Stimulated activated CD8-positive, alpha-beta memory T cell treated with anti-CD3 and anti-CD28 coated beads, Interleukin-7, amount 100 ng/mL, for 4 hours (primary cell): ENCODE measurements around the gene FOXC1.

Source experiments
- DNase-seq, 2 donors: peaks; one replicate each; pipeline ENCODE4 v3.0.0-alpha.2; 2020; ENCODE audit warnings: low read depth in 2 of 2

The FOXC1 gene

DNA sequence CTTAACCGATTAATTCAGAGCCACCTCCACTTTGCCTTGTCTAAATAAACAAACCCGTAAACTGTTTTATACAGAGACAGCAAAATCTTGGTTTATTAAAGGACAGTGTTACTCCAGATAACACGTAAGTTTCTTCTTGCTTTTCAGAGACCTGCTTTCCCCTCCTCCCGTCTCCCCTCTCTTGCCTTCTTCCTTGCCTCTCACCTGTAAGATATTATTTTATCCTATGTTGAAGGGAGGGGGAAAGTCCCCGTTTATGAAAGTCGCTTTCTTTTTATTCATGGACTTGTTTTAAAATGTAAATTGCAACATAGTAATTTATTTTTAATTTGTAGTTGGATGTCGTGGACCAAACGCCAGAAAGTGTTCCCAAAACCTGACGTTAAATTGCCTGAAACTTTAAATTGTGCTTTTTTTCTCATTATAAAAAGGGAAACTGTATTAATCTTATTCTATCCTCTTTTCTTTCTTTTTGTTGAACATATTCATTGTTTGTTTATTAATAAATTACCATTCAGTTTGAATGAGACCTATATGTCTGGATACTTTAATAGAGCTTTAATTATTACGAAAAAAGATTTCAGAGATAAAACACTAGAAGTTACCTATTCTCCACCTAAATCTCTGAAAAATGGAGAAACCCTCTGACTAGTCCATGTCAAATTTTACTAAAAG, 2.7 kb downstream of the FOXC1 start:
- DNase-seq = no peak

DNA sequence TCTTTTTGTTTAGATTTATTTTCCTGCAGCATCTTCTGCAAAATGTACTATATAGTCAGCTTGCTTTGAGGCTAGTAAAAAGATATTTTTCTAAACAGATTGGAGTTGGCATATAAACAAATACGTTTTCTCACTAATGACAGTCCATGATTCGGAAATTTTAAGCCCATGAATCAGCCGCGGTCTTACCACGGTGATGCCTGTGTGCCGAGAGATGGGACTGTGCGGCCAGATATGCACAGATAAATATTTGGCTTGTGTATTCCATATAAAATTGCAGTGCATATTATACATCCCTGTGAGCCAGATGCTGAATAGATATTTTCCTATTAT, 3.2 kb downstream of the FOXC1 start:
- DNase-seq = no peak

DNA sequence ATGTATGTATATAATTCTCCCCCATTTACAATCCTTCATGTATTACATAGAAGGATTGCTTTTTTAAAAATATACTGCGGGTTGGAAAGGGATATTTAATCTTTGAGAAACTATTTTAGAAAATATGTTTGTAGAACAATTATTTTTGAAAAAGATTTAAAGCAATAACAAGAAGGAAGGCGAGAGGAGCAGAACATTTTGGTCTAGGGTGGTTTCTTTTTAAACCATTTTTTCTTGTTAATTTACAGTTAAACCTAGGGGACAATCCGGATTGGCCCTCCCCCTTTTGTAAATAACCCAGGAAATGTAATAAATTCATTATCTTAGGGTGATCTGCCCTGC, 3.6 kb downstream of the FOXC1 start:
- no peak for DNase-seq

- no peak for DNase-seq
Observed at GRCh38 chr6:1613688-1614447, 4.2 kb downstream of the FOXC1 start.

GRCh38 chr6:1614448-1615150, 4.9 kb downstream of the FOXC1 start:
- no peak for DNase-seq

GRCh38 chr6:1615151-1615852, 5.6 kb downstream of the FOXC1 start:
- DNase-seq = no peak

- no peak for DNase-seq
Observed at GRCh38 chr6:1615853-1616420, 6.2 kb downstream of the FOXC1 start.

DNA sequence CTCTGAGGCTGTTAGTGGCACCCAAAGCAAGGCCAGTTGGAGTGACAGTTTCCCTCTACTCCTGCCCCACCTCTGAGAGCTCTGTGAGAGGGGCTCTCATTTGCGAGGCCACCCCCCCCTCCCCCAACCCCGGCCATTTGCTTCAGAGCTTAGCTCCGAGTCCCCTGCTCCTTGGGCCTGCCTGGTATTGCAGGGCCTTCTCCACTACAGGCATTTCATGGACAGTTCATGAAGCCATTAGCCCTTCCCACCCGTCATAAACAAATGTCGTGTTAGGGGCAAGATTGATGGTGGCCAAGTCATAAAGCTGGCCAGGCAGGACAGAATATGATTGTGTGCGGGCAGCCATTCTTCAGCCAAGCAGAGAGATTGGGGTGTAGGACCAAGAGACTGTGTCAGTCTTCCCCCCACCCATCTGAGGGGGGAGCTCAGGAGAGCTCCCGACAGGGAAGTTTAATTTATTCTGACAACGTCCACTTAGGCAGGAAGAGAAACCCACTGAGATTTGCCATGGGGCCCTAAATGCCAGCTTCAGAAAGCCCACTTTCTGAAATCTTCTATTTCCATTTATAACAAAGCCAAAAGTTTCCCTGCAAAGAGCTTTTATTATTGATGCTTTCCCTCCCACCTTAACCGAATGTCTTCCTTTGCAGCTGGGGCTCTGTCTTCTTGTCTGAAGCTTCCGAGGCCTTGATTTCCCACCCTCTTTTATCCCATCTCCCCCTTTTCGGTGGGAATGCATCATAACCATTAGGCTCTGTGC, 7.2 kb downstream of the FOXC1 start:
- DNase-seq = no peak

- no peak for DNase-seq
Observed at GRCh38 chr6:1617466-1618310, 8.0 kb downstream of the FOXC1 start.

GRCh38 chr6:1618311-1619097, 8.8 kb downstream of the FOXC1 start:
- no peak for DNase-seq

DNA sequence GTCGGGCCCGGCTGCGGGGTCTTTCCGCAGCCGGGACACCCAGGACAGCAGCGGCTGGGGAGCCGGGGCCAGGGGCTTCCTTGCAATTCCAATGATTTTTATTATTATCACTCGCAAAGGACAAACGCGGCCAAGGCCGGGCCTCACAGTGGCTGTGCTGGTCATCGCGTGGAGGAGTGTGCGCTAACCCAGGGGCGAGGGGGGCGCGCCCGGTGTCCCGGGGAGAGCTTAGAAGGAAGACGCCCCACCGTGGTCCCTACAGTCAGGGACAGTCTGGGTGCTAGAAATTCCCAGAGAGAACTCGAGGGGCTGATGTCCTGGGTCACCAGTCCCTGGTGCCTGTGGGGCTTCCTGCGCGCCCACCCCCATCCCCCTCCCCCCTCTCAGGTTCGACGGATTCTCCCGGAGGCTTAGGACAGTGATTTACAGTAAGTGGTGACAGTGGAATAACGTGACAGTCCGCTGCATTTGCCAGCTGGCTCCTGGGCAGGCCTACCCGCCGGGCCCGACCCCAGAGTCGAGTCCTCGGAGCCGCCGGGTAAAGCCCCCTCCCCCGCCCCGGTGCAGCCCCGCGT, 9.5 kb downstream of the FOXC1 start:
- DNase-seq = no peak

DNA sequence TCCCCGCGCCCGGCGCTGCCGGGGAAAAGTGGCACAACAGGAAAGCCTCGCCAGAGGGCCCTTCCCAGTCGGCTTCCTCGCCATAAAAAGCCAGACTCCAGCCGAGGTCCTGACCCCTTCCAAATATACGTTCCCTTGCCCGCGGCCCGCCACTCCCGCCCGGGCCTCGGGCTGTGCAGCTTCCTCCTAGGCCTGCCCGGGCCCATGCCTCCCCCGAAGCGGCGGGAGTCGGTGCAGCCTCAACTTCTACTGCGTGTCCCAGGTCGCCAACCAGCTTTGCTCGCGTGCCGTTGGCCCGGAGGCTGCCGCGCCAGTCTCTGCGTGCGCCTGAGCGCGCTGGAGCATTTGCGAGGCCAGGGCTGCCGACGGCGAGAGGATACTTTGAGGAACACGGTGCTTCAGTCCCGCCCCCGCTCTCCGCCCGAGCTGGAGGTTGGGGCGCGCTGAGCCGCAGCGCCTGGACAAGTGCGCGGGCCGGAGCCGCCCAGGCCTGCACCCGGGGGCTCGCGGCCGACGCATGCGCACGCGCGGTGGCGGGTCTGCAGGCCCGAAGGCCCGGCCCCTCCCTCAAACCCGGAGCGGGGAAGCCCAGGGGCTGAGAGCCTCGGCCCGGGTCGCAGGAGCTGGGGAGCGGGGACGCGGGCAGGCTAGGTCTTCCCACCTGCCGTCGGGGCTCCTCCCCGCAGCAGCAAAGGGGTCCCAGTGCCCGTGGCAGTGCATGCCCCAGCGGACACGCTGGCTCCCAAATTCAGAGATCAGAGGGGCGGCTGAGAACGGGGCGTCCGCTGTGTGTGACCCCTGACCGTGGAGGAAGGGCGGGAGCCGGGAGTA, 10.2 kb downstream of the FOXC1 start:
- no peak for DNase-seq

DNA sequence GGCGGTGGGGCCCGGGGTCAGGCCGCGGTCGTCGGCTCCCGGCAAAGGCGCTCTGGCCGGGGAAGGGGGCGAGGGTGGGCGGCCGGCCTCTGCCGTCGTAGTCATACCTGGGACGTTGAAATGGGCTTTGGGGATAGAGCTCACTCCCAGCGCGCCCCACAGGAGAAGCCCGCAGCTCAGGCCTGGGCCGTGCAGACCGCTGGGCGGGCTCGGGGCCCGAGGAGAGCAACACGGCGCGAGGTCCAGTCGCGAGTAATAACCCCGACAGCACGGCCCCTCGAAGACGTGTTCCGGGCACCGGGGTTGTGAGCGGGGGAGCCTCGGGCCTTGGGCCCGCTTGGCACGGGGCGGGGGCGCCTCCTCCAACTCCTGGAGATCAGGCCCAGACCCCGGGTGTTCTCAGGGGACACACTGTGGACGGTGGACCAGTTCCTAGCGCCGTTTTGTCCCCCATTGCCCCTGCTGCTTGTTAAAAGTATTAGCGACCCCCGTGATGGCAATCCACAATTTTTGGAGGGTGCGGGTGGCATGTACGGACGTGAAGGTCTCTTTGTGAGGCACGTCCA, 10.9 kb downstream of the FOXC1 start:
- no peak for DNase-seq

DNA sequence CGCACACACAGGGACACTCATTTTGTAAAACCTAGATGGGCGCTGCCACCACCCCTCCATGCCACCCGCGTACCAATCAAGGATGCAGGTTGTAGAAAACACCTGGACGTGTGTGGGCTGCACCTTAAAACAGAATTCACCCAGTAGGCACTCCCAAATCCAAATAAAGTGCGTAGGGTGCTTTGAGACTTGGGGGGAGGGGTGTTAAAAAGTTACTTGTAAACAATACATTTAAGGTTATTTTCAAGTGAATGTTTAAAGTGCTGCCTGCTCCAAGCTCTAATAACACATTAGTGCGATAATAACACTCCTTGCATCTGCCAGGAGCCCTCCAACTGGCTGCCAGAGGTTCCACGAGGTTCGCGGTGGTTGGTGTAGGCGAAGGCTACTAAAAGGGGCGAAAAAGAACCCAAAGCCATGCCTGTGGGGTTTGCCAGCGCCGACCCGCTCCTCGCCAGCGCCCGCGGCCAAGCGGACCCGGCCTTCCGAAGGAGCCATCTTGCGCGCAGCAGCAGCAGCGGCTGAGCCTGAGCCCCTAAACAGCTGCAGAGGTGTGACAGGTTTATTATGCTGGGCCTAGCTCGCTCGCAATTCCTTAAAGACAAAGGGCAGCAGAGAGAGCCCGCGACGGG, 11.5 kb downstream of the FOXC1 start:
- no peak for DNase-seq

DNA sequence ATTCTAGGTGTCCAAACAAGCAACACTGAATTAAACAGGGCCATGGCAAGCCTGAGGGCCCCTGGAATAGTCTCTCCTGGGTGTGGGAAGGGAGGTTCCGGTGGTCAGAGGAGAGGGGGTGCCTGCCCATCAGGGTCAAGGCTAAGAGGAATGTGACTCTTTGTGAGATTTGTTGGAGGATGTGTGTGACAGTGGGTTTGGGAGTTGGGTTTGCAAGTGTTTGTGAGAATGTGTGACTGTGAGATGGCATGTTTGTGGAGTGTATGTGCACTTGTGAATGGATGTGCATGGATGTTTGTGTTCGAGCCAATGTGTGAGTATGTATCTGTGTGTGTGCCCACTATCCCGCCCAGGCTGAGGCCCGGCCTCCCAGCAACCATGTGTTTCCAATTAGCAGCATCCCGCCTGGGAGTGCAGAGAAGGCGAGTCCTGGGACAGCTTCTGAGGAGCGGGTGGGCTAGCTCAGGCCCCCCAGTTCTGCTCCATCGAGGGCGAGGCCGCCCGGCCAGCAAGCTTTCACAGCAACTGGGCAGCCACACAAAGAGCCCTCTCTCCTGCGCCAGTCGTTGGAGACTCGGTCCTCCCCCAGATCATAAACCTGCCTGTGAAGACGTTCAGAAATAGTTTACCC, 12.6 kb downstream of the FOXC1 start:
- no peak for DNase-seq

- DNase-seq = no peak
Observed at GRCh38 chr6:1622851-1623768, 13.4 kb downstream of the FOXC1 start.
